ENCODE measurements around the gene C4orf51. TPM values are rescaled to one million over a fixed set of nuclear protein-coding genes. Genes with fewer than 3 reads are reported as not detected.

The C4orf51 gene
- total RNA-seq, 1 experiment from 2014 or later: not detected

GRCh38 chr4:145722561-145722960, 42.6 kb downstream of the C4orf51 start:
- no peaks in the 10 kb centered on the region for H3K4me1 ChIP-seq (replicated peaks)
- no peak overlapping the region for H3K27ac ChIP-seq
- H3K27me3 ChIP-seq (replicated peaks): no peaks in the 10 kb centered on the region
- H3K9me3 ChIP-seq (replicated peaks): 0 out of 2 replicates have a peak, but pooled peaks cover 3% of the 10 kb centered on the region
- DNase-seq (ENCODE audit: low read depth in 1 of 2, low spot score in 2 of 2): no peak
- no peak overlapping the region for H3K4me3 ChIP-seq
- H3K36me3 ChIP-seq: no peaks in the 10 kb centered on the region

DNA sequence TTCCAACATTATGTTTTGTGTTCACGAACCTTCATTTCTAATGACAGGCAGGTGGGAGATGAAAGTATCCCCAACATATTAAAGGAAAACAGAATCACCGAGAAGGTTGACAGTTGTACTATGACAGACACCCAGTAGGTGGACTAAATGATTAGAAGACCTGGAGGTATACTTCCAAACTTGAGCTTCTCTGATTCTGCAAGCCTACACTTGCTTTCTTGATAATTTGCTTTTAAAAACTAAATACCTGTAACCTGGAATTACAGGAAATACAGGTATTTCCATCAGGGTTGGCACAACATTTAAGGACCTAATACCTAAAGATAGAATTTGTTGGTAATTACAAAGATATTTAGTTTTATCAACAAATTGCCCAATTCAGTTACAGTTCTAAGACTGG, 43.4 kb downstream of the C4orf51 start:
- Histone ChIP-seq H3K36me3 (no peaks in the 10 kb centered on the region), H3K4me3 (no peak overlapping the region), H3K27me3 (replicated peaks) (no peaks in the 10 kb centered on the region), H3K27ac (no peak overlapping the region), H3K4me1 (replicated peaks) (no peaks in the 10 kb centered on the region), H3K9me3 (replicated peaks) (0 out of 2 replicates have a peak, but pooled peaks cover 3% of the 10 kb centered on the region)
- DNase-seq (ENCODE audit: low read depth in 1 of 2, low spot score in 2 of 2): no peak

- no peak overlapping the region for H3K27ac ChIP-seq
- H3K36me3 ChIP-seq: no peaks in the 10 kb centered on the region
- H3K9me3 ChIP-seq (replicated peaks): no peaks in the 10 kb centered on the region
- H3K4me3 ChIP-seq: no peak overlapping the region
- DNase-seq (ENCODE audit: low read depth in 1 of 2, low spot score in 2 of 2): no peak
- peaks cover 35% of the 10 kb centered on the region for H3K4me1 ChIP-seq (replicated peaks)
- H3K27me3 ChIP-seq (replicated peaks): no peaks in the 10 kb centered on the region
Measured at GRCh38 chr4:145730026-145730425, 50.1 kb downstream of the C4orf51 start.

GRCh38 chr4:145731028-145731427, 51.1 kb downstream of the C4orf51 start:
- Histone ChIP-seq H3K27ac (no peak overlapping the region), H3K4me3 (no peak overlapping the region)
- peak in 1 of 2 experiments; percentile 52 for DNase-seq (ENCODE audit: low read depth in 1 of 2, low spot score in 2 of 2)

DNA sequence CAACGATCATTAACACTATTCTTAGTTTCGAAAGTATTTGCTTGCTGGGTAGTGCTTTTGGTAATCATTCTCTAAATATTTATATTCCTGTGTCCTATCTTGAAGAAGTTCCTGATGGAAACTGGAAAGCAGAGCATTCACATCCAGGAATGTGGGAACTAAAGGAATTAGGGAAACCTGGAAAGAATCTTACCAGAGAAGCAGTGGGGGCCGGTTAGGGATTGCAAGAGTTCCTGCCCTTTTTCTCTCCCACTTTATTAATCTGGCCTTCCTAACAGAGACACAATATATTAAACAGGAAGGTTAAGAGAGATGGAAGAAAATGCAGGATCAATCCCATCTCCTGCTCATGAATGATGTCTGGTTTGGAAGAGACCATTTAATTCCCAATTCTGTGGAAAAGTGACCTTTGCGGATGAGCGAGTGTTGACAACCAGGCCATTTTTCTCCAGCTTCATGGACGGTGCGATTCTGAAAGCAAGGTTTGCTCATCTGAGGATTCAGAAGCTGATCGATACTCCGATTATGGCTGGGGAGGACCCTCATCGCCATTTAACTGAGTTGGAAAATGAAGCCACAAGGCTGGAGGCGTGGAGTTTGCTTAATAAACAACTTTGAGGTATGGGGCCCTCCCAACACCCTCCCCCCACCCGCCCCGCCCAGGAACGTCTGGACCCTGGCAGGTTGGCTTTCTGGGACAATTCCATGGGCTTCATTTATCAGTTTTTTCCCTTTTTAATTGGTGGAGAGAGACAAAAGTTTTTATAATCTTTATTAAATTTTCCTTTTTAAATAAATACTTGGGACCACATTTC, 52.3 kb downstream of the C4orf51 start:
- peak in 1 of 2 experiments; percentile 27 for DNase-seq (ENCODE audit: low read depth in 1 of 2, low spot score in 2 of 2)
- Histone ChIP-seq H3K27ac (peak overlapping the region; percentile 100), H3K9me3 (replicated peaks) (no peaks in the 10 kb centered on the region), H3K4me1 (replicated peaks) (peaks cover 54% of the 10 kb centered on the region), H3K27me3 (replicated peaks) (no peaks in the 10 kb centered on the region), H3K4me3 (peak overlapping the region; percentile 44), H3K36me3 (no peaks in the 10 kb centered on the region)

More at GRCh38 chr4:145731028-145731427, 51.1 kb downstream of the C4orf51 start:
- H3K27me3 ChIP-seq (replicated peaks): no peaks in the 10 kb centered on the region
- no peaks in the 10 kb centered on the region for H3K36me3 ChIP-seq
- peaks cover 44% of the 10 kb centered on the region for H3K4me1 ChIP-seq (replicated peaks)
- no peaks in the 10 kb centered on the region for H3K9me3 ChIP-seq (replicated peaks)

GRCh38 chr4:145732895-145733880, 53.2 kb downstream of the C4orf51 start:
- Histone ChIP-seq H3K36me3 (no peaks in the 10 kb centered on the region), H3K9me3 (replicated peaks) (no peaks in the 10 kb centered on the region), H3K4me1 (replicated peaks) (peaks cover 54% of the 10 kb centered on the region), H3K27ac (peak overlapping the region; percentile 100), H3K27me3 (replicated peaks) (no peaks in the 10 kb centered on the region), H3K4me3 (peak overlapping the region; percentile 44)
- DNase-seq (ENCODE audit: low read depth in 1 of 2, low spot score in 2 of 2): peak; percentile 90 to 96

DNA sequence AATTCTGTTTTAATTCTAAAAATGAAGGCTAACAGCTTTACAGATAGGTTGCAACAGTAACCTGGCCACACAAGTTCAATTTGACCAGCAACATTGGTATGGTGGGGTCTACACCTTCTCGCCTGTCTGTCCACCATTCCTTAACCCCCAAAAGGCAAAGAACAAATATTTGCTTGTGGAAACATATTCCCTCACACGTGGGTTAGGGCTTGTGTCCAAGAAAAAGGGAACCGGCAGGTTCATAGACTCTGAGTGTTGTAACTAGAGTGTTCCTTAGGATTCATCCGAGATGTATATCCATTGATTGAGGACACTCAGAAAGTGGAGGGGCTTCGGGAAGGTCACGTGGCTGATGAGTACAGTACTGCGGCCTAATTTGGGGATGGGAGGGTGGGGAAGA, 54.1 kb downstream of the C4orf51 start:
- Histone ChIP-seq H3K9me3 (replicated peaks) (no peaks in the 10 kb centered on the region), H3K27ac (peak overlapping the region; percentile 100), H3K4me3 (peak overlapping the region; percentile 44; the same call in 1 of the 2 replicates), H3K36me3 (no peaks in the 10 kb centered on the region), H3K4me1 (replicated peaks) (peaks cover 54% of the 10 kb centered on the region), H3K27me3 (replicated peaks) (no peaks in the 10 kb centered on the region)
- DNase-seq (ENCODE audit: low read depth in 1 of 2, low spot score in 2 of 2): no peak

- H3K4me3 ChIP-seq: no peak overlapping the region
- H3K27ac ChIP-seq: peak overlapping the region; percentile 100
- peaks cover 55% of the 10 kb centered on the region for H3K4me1 ChIP-seq (replicated peaks)
- peak; percentile 97 to 98 for DNase-seq (ENCODE audit: low read depth in 1 of 2, low spot score in 2 of 2)
- no peaks in the 10 kb centered on the region for H3K27me3 ChIP-seq (replicated peaks)
- H3K36me3 ChIP-seq: no peaks in the 10 kb centered on the region
- H3K9me3 ChIP-seq (replicated peaks): no peaks in the 10 kb centered on the region
Measured at GRCh38 chr4:145734576-145735346, 54.8 kb downstream of the C4orf51 start.

DNA sequence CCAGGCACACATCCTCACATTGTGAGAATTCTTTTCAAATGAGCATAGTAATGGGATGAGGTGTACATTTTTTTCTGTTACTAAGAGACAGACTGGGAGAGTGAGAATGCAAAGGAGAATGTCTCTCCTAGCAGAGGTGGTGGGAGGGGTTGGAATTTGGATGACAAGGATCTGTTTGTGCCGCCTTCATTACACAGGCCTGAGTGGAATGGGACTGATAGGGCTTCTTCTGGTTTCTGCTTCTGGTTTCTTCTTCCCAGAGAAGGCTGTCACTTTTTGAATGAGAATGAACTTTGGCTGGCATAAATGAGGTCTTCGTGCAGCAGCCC, 55.4 kb downstream of the C4orf51 start:
- peak; percentile 91 to 98 for DNase-seq (ENCODE audit: low read depth in 1 of 2, low spot score in 2 of 2)
- H3K4me3 ChIP-seq: no peak overlapping the region
- peaks cover 56% of the 10 kb centered on the region for H3K4me1 ChIP-seq (replicated peaks)
- no peaks in the 10 kb centered on the region for H3K36me3 ChIP-seq
- H3K9me3 ChIP-seq (replicated peaks): no peaks in the 10 kb centered on the region
- peak overlapping the region; percentile 100 for H3K27ac ChIP-seq
- no peaks in the 10 kb centered on the region for H3K27me3 ChIP-seq (replicated peaks)

GRCh38 chr4:145735827-145736226, 55.9 kb downstream of the C4orf51 start:
- Histone ChIP-seq H3K9me3 (replicated peaks) (no peaks in the 10 kb centered on the region), H3K36me3 (no peaks in the 10 kb centered on the region), H3K27me3 (replicated peaks) (no peaks in the 10 kb centered on the region), H3K27ac (peak overlapping the region; percentile 100), H3K4me1 (replicated peaks) (peaks cover 54% of the 10 kb centered on the region), H3K4me3 (no peak overlapping the region)
- DNase-seq (ENCODE audit: low read depth in 1 of 2, low spot score in 2 of 2): no peak

- Histone ChIP-seq H3K4me3 (no peak overlapping the region), H3K9me3 (replicated peaks) (no peaks in the 10 kb centered on the region), H3K36me3 (no peaks in the 10 kb centered on the region), H3K27ac (peak overlapping the region; percentile 100), H3K27me3 (replicated peaks) (no peaks in the 10 kb centered on the region), H3K4me1 (replicated peaks) (peaks cover 49% of the 10 kb centered on the region)
- peak in 1 of 2 experiments; percentile 34 for DNase-seq (ENCODE audit: low read depth in 1 of 2, low spot score in 2 of 2)
Measured at GRCh38 chr4:145736241-145736831, 56.4 kb downstream of the C4orf51 start.

GRCh38 chr4:145739845-145740244, 59.9 kb downstream of the C4orf51 start:
- no peaks in the 10 kb centered on the region for H3K9me3 ChIP-seq (replicated peaks)
- H3K36me3 ChIP-seq: no peaks in the 10 kb centered on the region
- H3K27ac ChIP-seq: no peak overlapping the region
- H3K27me3 ChIP-seq (replicated peaks): no peaks in the 10 kb centered on the region
- H3K4me1 ChIP-seq (replicated peaks): peaks cover 22% of the 10 kb centered on the region
- no peak overlapping the region for H3K4me3 ChIP-seq
- no peak for DNase-seq (ENCODE audit: low read depth in 1 of 2, low spot score in 2 of 2)

GRCh38 chr4:145740806-145741205, 60.9 kb downstream of the C4orf51 start:
- DNase-seq (ENCODE audit: low read depth in 1 of 2, low spot score in 2 of 2): no peak
- Histone ChIP-seq H3K27me3 (replicated peaks) (no peaks in the 10 kb centered on the region), H3K27ac (no peak overlapping the region), H3K9me3 (replicated peaks) (no peaks in the 10 kb centered on the region), H3K36me3 (no peaks in the 10 kb centered on the region), H3K4me3 (no peak overlapping the region), H3K4me1 (replicated peaks) (peaks cover 15% of the 10 kb centered on the region)
